Astrocyte (in vitro differentiated cells and primary cell): ENCODE data around the gene PCA3. TPM values are rescaled to one million over a fixed set of nuclear protein-coding genes. Genes with fewer than 3 reads are reported as not detected.

Experiments used
- DNase-seq: peaks from one replicate; pipeline ENCODE4 v3.0.0-alpha.2; 2010; ENCODE audit warnings: low read depth
- FAIRE-seq: peaks from 2 replicates; lab custom pipeline; 2011; peaks lifted over from hg19 to GRCh38; lab: Jason Lieb, UNC
- H2AFZ ChIP-seq: 2 replicates; pipeline ENCODE4 v1.6.0; 2012; ENCODE audit warnings: low read depth, low read length, inconsistent platforms
- H3K27ac ChIP-seq: 2 replicates; pipeline ENCODE4 v1.5.1; 2011; ENCODE audit warnings: low read depth, low read length, inconsistent platforms
- H3K27me3 ChIP-seq: 2 replicates; pipeline ENCODE4 v1.6.0; 2011; ENCODE audit warnings: low read length, inconsistent platforms; ENCODE audit not compliant: insufficient read depth
- H3K36me3 ChIP-seq: 2 replicates; pipeline ENCODE4 v1.5.1; 2011; ENCODE audit warnings: low read length, inconsistent platforms; ENCODE audit not compliant: insufficient read depth
- H3K4me1 ChIP-seq: 2 replicates; pipeline ENCODE4 v1.5.1; 2011; ENCODE audit warnings: low read length, inconsistent platforms; ENCODE audit not compliant: insufficient read depth
- H3K4me2 ChIP-seq: 2 replicates; pipeline ENCODE4 v1.6.0; 2012; ENCODE audit warnings: low read length, inconsistent platforms
- H3K4me3 ChIP-seq: 2 replicates; pipeline ENCODE4 v1.5.1; 2011; ENCODE audit warnings: low read depth, mild to moderate bottlenecking, low read length, inconsistent platforms; ENCODE audit not compliant: insufficient read depth
- H3K79me2 ChIP-seq: 2 replicates; pipeline ENCODE4 v1.6.0; 2012; ENCODE audit warnings: mild to moderate bottlenecking, low read length, inconsistent platforms; ENCODE audit not compliant: insufficient read depth
- H3K9ac ChIP-seq: 2 replicates; pipeline ENCODE4 v1.6.0; 2012; ENCODE audit warnings: mild to moderate bottlenecking, low read length, inconsistent platforms
- H3K9me3 ChIP-seq: 2 replicates; pipeline ENCODE4 v1.5.1; 2012; ENCODE audit warnings: low read depth, mild to moderate bottlenecking, low read length, inconsistent platforms; ENCODE audit not compliant: insufficient read depth
- H4K20me1 ChIP-seq: 2 replicates; pipeline ENCODE4 v1.6.0; 2012; ENCODE audit warnings: low read length, inconsistent platforms; ENCODE audit not compliant: insufficient read depth
- H3K27ac Mint-ChIP-seq: one replicate; pipeline ENCODE4 v1.8.0; 2021; ENCODE audit warnings: mild to moderate bottlenecking, mixed read lengths; ENCODE audit not compliant: unreplicated experiment
- H3K27me3 Mint-ChIP-seq: one replicate; pipeline ENCODE4 v1.8.0; 2021; ENCODE audit warnings: low read depth, mixed read lengths; ENCODE audit not compliant: unreplicated experiment
- H3K36me3 Mint-ChIP-seq: one replicate; pipeline ENCODE4 v1.8.0; 2021; ENCODE audit warnings: low read depth, mixed read lengths; ENCODE audit not compliant: unreplicated experiment
- H3K4me1 Mint-ChIP-seq: one replicate; pipeline ENCODE4 v1.8.0; 2021; ENCODE audit warnings: low read depth, mixed read lengths; ENCODE audit not compliant: unreplicated experiment
- H3K4me3 Mint-ChIP-seq: one replicate; pipeline ENCODE4 v1.8.0; 2021; ENCODE audit warnings: mild to moderate bottlenecking, moderate library complexity, mixed read lengths; ENCODE audit not compliant: unreplicated experiment
- H3K9me3 Mint-ChIP-seq: one replicate; pipeline ENCODE4 v1.8.0; 2021; ENCODE audit warnings: mild to moderate bottlenecking, mixed read lengths; ENCODE audit not compliant: unreplicated experiment
- CTCF ChIP-seq: IDR thresholded peaks from 2 replicates; pipeline ENCODE4 v1.5.1; 2011; ENCODE audit warnings: low read depth, mild to moderate bottlenecking, inconsistent platforms, low read length, moderate library complexity; ENCODE audit not compliant: insufficient read depth
- EZH2 ChIP-seq: IDR thresholded peaks from 2 replicates; pipeline ENCODE4 v1.6.1; 2012; ENCODE audit warnings: mild to moderate bottlenecking, low read length, inconsistent platforms; ENCODE audit not compliant: insufficient read depth
- total RNA-seq: library from RNA; stranded (reverse); gene quantifications from 2 replicates; pipeline ENCODE4 v1.2.1, GENCODE V29; 2021

Gene PCA3
- total RNA-seq, 1 donor from 2014 or later = not detected

GRCh38 chr9:76796296-76796695, 32.1 kb downstream of the PCA3 start:
- no peaks in the 10 kb centered on the region for H3K27me3 ChIP-seq
- no peak overlapping the region for H3K4me2 ChIP-seq
- no peak overlapping the region for H2AFZ ChIP-seq
- no peaks in the 10 kb centered on the region for H4K20me1 ChIP-seq
- H3K79me2 ChIP-seq = no peaks in the 10 kb centered on the region
- DNase-seq (no peak), FAIRE-seq (no peak)
- H3K36me3 ChIP-seq = no peaks in the 10 kb centered on the region
- no peaks in the 10 kb centered on the region for H3K4me1 ChIP-seq
- H3K9me3 Mint-ChIP-seq = no peaks in the 10 kb centered on the region
- H3K9me3 ChIP-seq = no peaks in the 10 kb centered on the region
- no peaks in the 10 kb centered on the region for H3K36me3 Mint-ChIP-seq
- no peak overlapping the region for H3K4me3 Mint-ChIP-seq
- no peak overlapping the region for H3K27ac ChIP-seq
- H3K27ac Mint-ChIP-seq = no peak overlapping the region
- H3K4me3 ChIP-seq = no peak overlapping the region
- TF ChIP-seq EZH2 (no peak), CTCF (no peak)
- no peak overlapping the region for H3K9ac ChIP-seq
- no peaks in the 10 kb centered on the region for H3K4me1 Mint-ChIP-seq
- peaks cover 6% of the 10 kb centered on the region for H3K27me3 Mint-ChIP-seq

- peaks cover 5% of the 10 kb centered on the region for H3K27me3 ChIP-seq
- Mint-ChIP-seq H3K27ac (no peak overlapping the region), H3K27me3 (peaks cover 6% of the 10 kb centered on the region), H3K4me3 (no peak overlapping the region), H3K4me1 (no peaks in the 10 kb centered on the region), H3K36me3 (no peaks in the 10 kb centered on the region), H3K9me3 (no peaks in the 10 kb centered on the region)
- no peaks in the 10 kb centered on the region for H3K9me3 ChIP-seq
- H3K36me3 ChIP-seq = no peaks in the 10 kb centered on the region
- no peak overlapping the region for H2AFZ ChIP-seq
- DNase-seq (no peak), FAIRE-seq (no peak)
- no peak overlapping the region for H3K4me3 ChIP-seq
- no peak overlapping the region for H3K27ac ChIP-seq
- H3K4me2 ChIP-seq = no peak overlapping the region
- H3K9ac ChIP-seq = no peak overlapping the region
- TF ChIP-seq EZH2 (no peak), CTCF (no peak)
- H3K79me2 ChIP-seq = no peaks in the 10 kb centered on the region
- H3K4me1 ChIP-seq = no peaks in the 10 kb centered on the region
- no peaks in the 10 kb centered on the region for H4K20me1 ChIP-seq
Observed at GRCh38 chr9:76798527-76798926, 34.3 kb downstream of the PCA3 start.

- Histone ChIP-seq H3K9me3 (no peaks in the 10 kb centered on the region), H3K4me1 (no peaks in the 10 kb centered on the region), H3K4me2 (no peak overlapping the region), H4K20me1 (no peaks in the 10 kb centered on the region), H2AFZ (no peak overlapping the region), H3K79me2 (no peaks in the 10 kb centered on the region), H3K27me3 (peaks cover 5% of the 10 kb centered on the region), H3K27ac (no peak overlapping the region), H3K9ac (no peak overlapping the region), H3K36me3 (no peaks in the 10 kb centered on the region), H3K4me3 (no peak overlapping the region)
- peaks cover 10% of the 10 kb centered on the region for H3K27me3 Mint-ChIP-seq
- FAIRE-seq (no peak), DNase-seq (no peak)
- H3K36me3 Mint-ChIP-seq = no peaks in the 10 kb centered on the region
- no peaks in the 10 kb centered on the region for H3K4me1 Mint-ChIP-seq
- TF ChIP-seq CTCF = no peak
- TF ChIP-seq EZH2 = no peak
- no peak overlapping the region for H3K4me3 Mint-ChIP-seq
- H3K9me3 Mint-ChIP-seq = no peaks in the 10 kb centered on the region
- no peak overlapping the region for H3K27ac Mint-ChIP-seq
Observed at GRCh38 chr9:76799473-76799872, 35.2 kb downstream of the PCA3 start.
